ENCODE measurements around the gene CAGE1. TPM values are rescaled to one million over a fixed set of nuclear protein-coding genes. Genes with fewer than 3 reads are reported as not detected.
A peak's percentile ranks its signal among the peaks of the same experiment; 100 is the strongest.
"Not testable (repeated sequence)": the region's sequence is repeated elsewhere in the genome, so short reads cannot be mapped to it uniquely, and the experiment has no call there.

Gene CAGE1
- total and polyA plus RNA-seq, 8 donors: not detected

DNA sequence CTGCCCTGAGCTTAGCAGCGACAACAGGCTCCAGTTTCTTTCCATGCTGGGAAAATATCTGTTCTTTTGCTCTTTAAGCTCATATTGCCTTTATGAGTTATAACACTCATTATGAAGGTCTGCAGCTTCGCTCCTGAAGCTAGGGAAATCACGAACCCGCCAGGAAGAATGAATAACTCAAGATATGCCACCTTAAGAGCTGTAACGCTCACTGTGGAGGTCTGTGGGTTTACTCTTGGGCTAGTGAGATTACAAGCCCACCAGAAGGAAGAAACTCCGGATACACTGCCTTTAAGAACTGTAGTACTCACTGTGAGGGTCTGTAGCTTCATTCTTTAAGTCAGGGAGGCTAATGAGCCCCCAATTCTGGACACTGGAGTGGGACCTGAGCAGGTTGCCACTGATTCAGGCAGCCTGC is 73.6 kb downstream of the CAGE1 start:
- no peaks in the 10 kb centered on the region for H3K36me3 ChIP-seq
- peaks cover 4 to 22% (median 19%) of the 10 kb centered on the region in 4 donors for H3K4me1 ChIP-seq
- H3K4me3 ChIP-seq: no peak overlapping the region
- no peak for DNase-seq
- intact Hi-C loops (cut with DNase I; ENCODE audit: low total_unique reads): no loop called here
- no peak for TF ChIP-seq POLR2AphosphoS5 (IDR thresholded peaks at IDR 0.05)
- no peak for TF ChIP-seq EP300 (IDR thresholded peaks at IDR 0.05)
- no peak for TF ChIP-seq CTCF (IDR thresholded peaks at IDR 0.05)
- TF ChIP-seq POLR2A (IDR thresholded peaks at IDR 0.05): no peak
- no peak overlapping the region for H3K27ac ChIP-seq
- H3K9me3 ChIP-seq: no peaks in the 10 kb centered on the region
- WGBS, 5 donors: 83 to 93% (median 90%) methylated on average over 6 of the region's 6 CpGs
- H3K27me3 ChIP-seq: no peaks in the 10 kb centered on the region

DNA sequence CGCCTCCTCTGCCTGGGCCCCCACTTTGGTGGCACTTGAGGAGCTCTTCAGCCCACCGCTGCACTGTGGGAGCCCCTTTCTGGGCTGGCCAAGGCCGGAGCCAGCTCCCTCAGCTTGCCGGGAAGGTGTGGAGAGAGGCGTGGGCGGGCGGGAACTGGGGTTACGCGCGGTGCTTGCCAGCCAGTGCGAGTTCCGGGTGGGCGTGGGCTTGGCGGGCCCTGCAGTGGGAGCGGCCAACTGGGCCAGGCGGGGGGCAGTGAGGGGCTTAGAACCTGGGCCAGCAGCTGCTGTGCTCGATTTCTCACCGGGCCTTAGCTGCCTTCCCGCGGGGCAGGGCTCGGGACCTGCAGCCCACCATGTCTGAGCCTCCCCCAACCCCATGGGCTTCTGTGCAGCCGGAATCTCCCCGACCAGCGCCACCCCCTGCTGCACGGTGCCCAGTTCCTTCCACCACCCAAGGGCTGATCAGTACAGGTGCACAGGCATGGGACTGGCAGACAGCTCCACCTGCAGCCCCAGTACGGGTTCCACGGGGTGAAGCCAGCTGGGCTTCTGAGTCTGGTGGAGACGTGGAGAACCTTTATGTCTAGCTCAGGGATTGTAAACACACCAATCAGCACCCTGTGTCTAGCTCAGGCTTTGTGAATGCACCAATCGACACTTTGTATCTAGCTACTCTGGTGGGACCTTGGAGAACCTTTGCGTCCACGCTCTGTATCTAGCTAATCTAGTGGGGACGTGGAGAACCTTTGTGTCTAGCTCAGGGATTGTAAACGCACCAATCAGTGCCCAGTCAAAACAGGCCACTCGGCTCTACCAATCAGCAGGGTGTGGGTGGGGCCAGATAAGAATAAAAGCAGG is 74.2 kb downstream of the CAGE1 start:
- DNase-seq; H3K27ac ChIP-seq; H3K9me3 ChIP-seq; intact Hi-C loops (cut with DNase I; ENCODE audit: low total_unique reads); H3K36me3 ChIP-seq; H3K27me3 ChIP-seq; H3K4me3 ChIP-seq: not testable (repeated sequence)
- peaks cover 10 to 28% (median 25%) of the 10 kb centered on the region in 4 donors for H3K4me1 ChIP-seq
- WGBS, 5 donors: 87 to 93% (median 90%) methylated on average over 14 to 34 of the region's 34 CpGs

DNA sequence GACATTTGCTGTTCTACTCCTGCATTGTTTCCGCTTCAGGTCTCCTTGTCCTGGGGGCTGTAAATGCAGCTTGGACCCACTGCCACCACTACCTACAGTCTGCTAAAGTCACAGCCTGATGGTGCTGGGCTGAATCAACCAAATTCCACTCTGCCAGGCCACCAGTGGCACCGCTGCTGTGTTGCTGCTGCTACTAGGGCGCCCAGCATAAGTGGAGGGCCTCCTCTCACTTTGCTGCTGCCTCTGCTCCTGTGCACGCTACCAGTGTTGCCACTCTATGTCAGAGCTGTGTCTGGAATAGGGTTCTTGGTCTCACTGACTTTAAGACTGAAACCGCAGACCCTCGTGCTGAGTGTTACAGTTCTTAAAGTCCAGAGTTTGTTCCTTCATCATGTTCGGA is 75.1 kb downstream of the CAGE1 start:
- intact Hi-C loops (cut with DNase I; ENCODE audit: low total_unique reads): no loop called here
- WGBS, 5 donors: 88 to 98% (median 94%) methylated on average over 7 of the region's 7 CpGs
- TF ChIP-seq CTCF (IDR thresholded peaks at IDR 0.05): no peak
- TF ChIP-seq POLR2AphosphoS5 (IDR thresholded peaks at IDR 0.05): no peak
- TF ChIP-seq EP300 (IDR thresholded peaks at IDR 0.05): no peak
- TF ChIP-seq POLR2A (IDR thresholded peaks at IDR 0.05): no peak

GRCh38 chr6:7313505-7314165 is 75.9 kb downstream of the CAGE1 start:
- intact Hi-C loops (cut with DNase I; ENCODE audit: low total_unique reads): no loop called here
- Histone ChIP-seq H3K27me3 (no peaks in the 10 kb centered on the region), H3K9me3 (no peaks in the 10 kb centered on the region), H3K4me1 (peaks cover 10 to 44% (median 32%) of the 10 kb centered on the region in 4 donors), H3K36me3 (peaks cover 8 to 13% (median 13%) of the 10 kb centered on the region in 4 donors), H3K4me3 (peak overlapping the region; percentile 97 to 100 (median 98)), H3K27ac (peak overlapping the region; percentile 95 to 98 (median 97))
- TF ChIP-seq EP300 (IDR thresholded peaks at IDR 0.05) (no peak), POLR2A (IDR thresholded peaks at IDR 0.05) (no peak), POLR2AphosphoS5 (IDR thresholded peaks at IDR 0.05) (no peak), CTCF (IDR thresholded peaks at IDR 0.05) (no peak)
- peak in 1 of 2 donors; percentile 4 for DNase-seq
- 80 to 83% (median 81%) methylated on average over 15 of the region's 15 CpGs for WGBS, 5 donors

More for the DNA sequence above, 75.1 kb downstream of the CAGE1 start:
- no peaks in the 10 kb centered on the region for H3K27me3 ChIP-seq
- peaks cover under 1 to 5% (median 5%) of the 10 kb centered on the region in 4 donors for H3K36me3 ChIP-seq
- H3K4me1 ChIP-seq: peaks cover 10 to 36% (median 28%) of the 10 kb centered on the region in 4 donors
- H3K9me3 ChIP-seq: no peaks in the 10 kb centered on the region
- no peak overlapping the region for H3K4me3 ChIP-seq
- DNase-seq: no peak
- no peak overlapping the region for H3K27ac ChIP-seq

Measured in stomach (tissue), 9 donors.